IMR-90 (cell line): ENCODE data around the gene APCDD1. TPM values are rescaled to one million over a fixed set of nuclear protein-coding genes. Genes with fewer than 3 reads are reported as not detected.

ENCODE experiments used
- ATAC-seq: fragments of 200-7000 bp; cut with Tn5 transposase; 2 replicates; pipeline ENCODE4 v1.9.1; 2020; ENCODE audit warnings: low read depth, mild to moderate bottlenecking, moderate library complexity
- BruUV-seq: library from RNA; stranded (reverse); fragments of 400-500 nt; replicated peaks from 2 replicates; lab custom pipeline; 2021; lab: Mats Ljungman, UMichigan
- CTCF ChIA-PET: fragments of 300-600 bp; formaldehyde crosslinking; extraction: SDS; loops from one replicate; lab custom pipeline; 2021; ENCODE audit warnings: antibody characterized with exemption; lab: Yijun Ruan, JAX
- POLR2A ChIA-PET: fragments of 300-600 bp; sonication (Branson Sonifier 250); formaldehyde crosslinking; loops from one replicate; lab custom pipeline; 2022; ENCODE audit warnings: antibody characterized with exemption; ENCODE audit not compliant: unreplicated experiment; lab: Charles Lee
- DNase-seq: peaks from one replicate; pipeline ENCODE4 v3.0.0; 2013
- H2AFZ ChIP-seq: replicated peaks from 2 replicates; pipeline ENCODE3; 2013; ENCODE audit warnings: low read length, mild to moderate bottlenecking; ENCODE audit not compliant: poor library complexity
- H2AK5ac ChIP-seq: 2 replicates; pipeline ENCODE4 v1.6.1; 2013; ENCODE audit warnings: low read depth, low read length, inconsistent platforms
- H2AK9ac ChIP-seq: replicated peaks from 2 replicates; pipeline ENCODE3; 2013; ENCODE audit warnings: mild to moderate bottlenecking, low read depth, low read length, moderate library complexity; ENCODE audit not compliant: poor library complexity
- H2BK120ac ChIP-seq: 2 replicates; pipeline ENCODE4 v1.6.1; 2013; ENCODE audit warnings: low read depth, low read length, inconsistent platforms
- H2BK15ac ChIP-seq: 3 replicates; pipeline ENCODE4 v1.6.1; 2013; ENCODE audit warnings: low read depth, low read length, inconsistent platforms
- H2BK20ac ChIP-seq: 2 replicates; pipeline ENCODE4 v1.6.1; 2013; ENCODE audit warnings: low read depth, mild to moderate bottlenecking, inconsistent platforms, low read length, moderate library complexity
- H2BK5ac ChIP-seq: 2 replicates; pipeline ENCODE4 v1.6.1; 2013; ENCODE audit warnings: mild to moderate bottlenecking, low read depth, low read length, inconsistent platforms; ENCODE audit not compliant: poor library complexity, severe bottlenecking
- H3K14ac ChIP-seq: replicated peaks from 2 replicates; pipeline ENCODE4 v1.6.1; 2013; ENCODE audit warnings: low read depth, low read length, inconsistent platforms
- H3K18ac ChIP-seq: 2 replicates; pipeline ENCODE4 v1.6.1; 2013; ENCODE audit warnings: low read depth, low read length, control low read depth
- H3K23ac ChIP-seq: 2 replicates; pipeline ENCODE4 v1.6.1; 2013; ENCODE audit warnings: low read depth, low read length, inconsistent platforms
- H3K27ac ChIP-seq: 2 replicates; pipeline ENCODE4 v1.5.1; 2013; ENCODE audit warnings: mild to moderate bottlenecking, control low read depth, low read length; ENCODE audit not compliant: insufficient read depth
- H3K27me3 ChIP-seq: 2 replicates; pipeline ENCODE4 v1.6.1; 2013; ENCODE audit warnings: low read length; ENCODE audit not compliant: control insufficient read depth, insufficient read depth
- H3K36me3 ChIP-seq: 2 replicates; pipeline ENCODE4 v1.6.1; 2013; ENCODE audit warnings: low read length, mixed read lengths; ENCODE audit not compliant: control insufficient read depth, insufficient read depth
- H3K4ac ChIP-seq: 2 replicates; pipeline ENCODE4 v1.6.1; 2013; ENCODE audit warnings: low read depth, low read length, inconsistent platforms
- H3K4me1 ChIP-seq: 2 replicates; pipeline ENCODE4 v1.6.1; 2013; ENCODE audit warnings: low read length, mixed read lengths; ENCODE audit not compliant: control insufficient read depth, insufficient read depth
- H3K4me2 ChIP-seq: 2 replicates; pipeline ENCODE4 v1.6.1; 2013; ENCODE audit warnings: low read depth, mild to moderate bottlenecking, control low read depth, low read length, moderate library complexity
- H3K4me3 ChIP-seq: 2 replicates; pipeline ENCODE4 v1.5.1; 2013; ENCODE audit warnings: low read depth, mild to moderate bottlenecking, control low read depth, low read length, moderate library complexity; ENCODE audit not compliant: insufficient read depth
- H3K56ac ChIP-seq: 2 replicates; pipeline ENCODE4 v1.6.1; 2013; ENCODE audit warnings: low read length, inconsistent platforms; ENCODE audit not compliant: insufficient read depth; ENCODE audit errors: extremely low read depth
- H3K79me1 ChIP-seq, 2 experiments: 2 replicates each; pipeline ENCODE4 v1.6.1; 2013; ENCODE audit warnings: low read length in 2 of 2, inconsistent platforms in 1 of 2, low read depth in 1 of 2
- H3K9ac ChIP-seq: 2 replicates; pipeline ENCODE4 v1.6.1; 2013; ENCODE audit warnings: low read depth, low read length, control low read depth
- H3K9me1 ChIP-seq: 2 replicates; pipeline ENCODE4 v1.6.1; 2013; ENCODE audit warnings: low read length, inconsistent platforms; ENCODE audit not compliant: insufficient read depth
- H3K9me3 ChIP-seq: 2 replicates; pipeline ENCODE4 v1.6.1; 2013; ENCODE audit warnings: low read length; ENCODE audit not compliant: control insufficient read depth, insufficient read depth
- H4K20me1 ChIP-seq: 2 replicates; pipeline ENCODE4 v1.6.1; 2013; ENCODE audit warnings: low read length, inconsistent platforms; ENCODE audit not compliant: insufficient read depth
- H4K5ac ChIP-seq: 2 replicates; pipeline ENCODE4 v1.6.1; 2013; ENCODE audit warnings: mild to moderate bottlenecking, low read depth, low read length, control low read depth
- H4K8ac ChIP-seq, 2 experiments: 2 replicates each; pipeline ENCODE4 v1.6.1; 2013; ENCODE audit warnings: low read depth in 2 of 2, low read length in 2 of 2, control low read depth in 1 of 2, inconsistent platforms in 1 of 2
- H4K91ac ChIP-seq: 2 replicates; pipeline ENCODE4 v1.6.1; 2013; ENCODE audit warnings: low read depth, low read length, inconsistent platforms; ENCODE audit not compliant: insufficient read depth
- CEBPB ChIP-seq: IDR thresholded peaks from 2 replicates; pipeline ENCODE4 v1.6.1; 2012; ENCODE audit warnings: low read depth, low read length, improper control_type of control experiment
- FOS ChIP-seq: fragments of 150-350 bp; IDR thresholded peaks from 2 replicates; pipeline ENCODE4 v1.6.1; 2016; ENCODE audit warnings: low read depth, low read length
- MAFK ChIP-seq: IDR thresholded peaks from 2 replicates; pipeline ENCODE4 v1.6.1; 2012; ENCODE audit warnings: low read depth, low read length, improper control_type of control experiment
- MAZ ChIP-seq: IDR thresholded peaks from 2 replicates; pipeline ENCODE4 v1.6.1; 2012; ENCODE audit warnings: low read depth, mild to moderate bottlenecking, low read length, improper control_type of control experiment, moderate library complexity, borderline replicate concordance
- MXI1 ChIP-seq: IDR thresholded peaks from 2 replicates; pipeline ENCODE4 v1.6.1; 2012; ENCODE audit warnings: low read depth, mild to moderate bottlenecking, low read length, moderate library complexity, borderline replicate concordance
- NFE2L2 ChIP-seq: fragments of 150-350 bp; IDR thresholded peaks from 2 replicates; pipeline ENCODE4 v1.6.1; 2016; ENCODE audit warnings: low read depth, mild to moderate bottlenecking, low read length
- RAD21 ChIP-seq: IDR thresholded peaks from 2 replicates; pipeline ENCODE4 v1.6.1; 2012; ENCODE audit warnings: low read length, improper control_type of control experiment
- RCOR1 ChIP-seq: IDR thresholded peaks from 2 replicates; pipeline ENCODE4 v1.6.1; 2012; ENCODE audit warnings: mild to moderate bottlenecking, low read length, improper control_type of control experiment; ENCODE audit not compliant: insufficient replicate concordance
- RFX5 ChIP-seq: IDR thresholded peaks from 2 replicates; pipeline ENCODE4 v1.8.0; 2012; ENCODE audit warnings: low read depth, mild to moderate bottlenecking, low read length, moderate library complexity
- dilution Hi-C: fragments of 300-500 bp; cut with HindIII; formaldehyde crosslinking; loops from one replicate; pipeline ENCODE4 v1.14.3; 2018; ENCODE audit warnings: low sequenced_read_pairs; ENCODE audit not compliant: unreplicated experiment
- in situ Hi-C: fragments of 300-500 bp; cut with MboI; formaldehyde crosslinking; loops from 3 replicates; pipeline ENCODE4 v1.14.3; 2019; ENCODE audit warnings: low sequenced_read_pairs, inconsistent platforms, mixed read lengths
- intact Hi-C: fragments of 100-400 bp; cut with micrococcal nuclease; formaldehyde crosslinking; loops from 2 replicates; pipeline ENCODE4 v1.10.0; 2022
- polyA plus RNA-seq, 3 experiments: library from polyadenylated mRNA; depleted of rRNA; stranded (reverse); fragments of >200 nt; gene quantifications; 2 replicates each; pipeline ENCODE4 v1.2.3, GENCODE V29; 2012; ENCODE audit warnings: low replicate concordance in 1 of 3
- total RNA-seq: library from RNA; depleted of rRNA; stranded (reverse); fragments of >200 nt; gene quantifications from 2 replicates; pipeline ENCODE4 v1.2.3, GENCODE V29; 2012
- TF ChIP-seq, protein P1 (sequence below): fragments of 150-350 bp; IDR thresholded peaks from 2 replicates; pipeline ENCODE4 v1.6.1; 2016; ENCODE audit warnings: low read depth, mild to moderate bottlenecking, low read length, moderate library complexity, borderline replicate concordance
- TF ChIP-seq, protein P2 (sequence below): fragments of 150-350 bp; IDR thresholded peaks from 2 replicates; pipeline ENCODE4 v1.6.1; 2017; ENCODE audit warnings: mild to moderate bottlenecking, antibody characterized with exemption, low read length, low read depth

The APCDD1 gene
- total and polyA plus RNA-seq, 2 of the 4 experiments (the other 2 are of a cell fraction), result 1.1 to 2.2 TPM

- H3K4me2 ChIP-seq, result no peak overlapping the region
- H2BK120ac ChIP-seq, result no peak overlapping the region
- no peak overlapping the region for H3K14ac ChIP-seq
- H2BK20ac ChIP-seq, result no peak overlapping the region
- ChIA-PET CTCF (no interaction called here), POLR2A (no interaction called here)
- no peak overlapping the region for H2AK9ac ChIP-seq
- no peak overlapping the region for H2BK15ac ChIP-seq
- no peak overlapping the region for H3K4ac ChIP-seq
- no peak overlapping the region for H2AFZ ChIP-seq
- BruUV-seq, result no TSS peak
- H2AK5ac ChIP-seq, result 0 out of 2 replicates have a peak overlapping the region, but pooled peaks have one; percentile 8
- no peak overlapping the region for H4K91ac ChIP-seq
- no peak for TF ChIP-seq MAFK
- TF ChIP-seq, protein P1, sequence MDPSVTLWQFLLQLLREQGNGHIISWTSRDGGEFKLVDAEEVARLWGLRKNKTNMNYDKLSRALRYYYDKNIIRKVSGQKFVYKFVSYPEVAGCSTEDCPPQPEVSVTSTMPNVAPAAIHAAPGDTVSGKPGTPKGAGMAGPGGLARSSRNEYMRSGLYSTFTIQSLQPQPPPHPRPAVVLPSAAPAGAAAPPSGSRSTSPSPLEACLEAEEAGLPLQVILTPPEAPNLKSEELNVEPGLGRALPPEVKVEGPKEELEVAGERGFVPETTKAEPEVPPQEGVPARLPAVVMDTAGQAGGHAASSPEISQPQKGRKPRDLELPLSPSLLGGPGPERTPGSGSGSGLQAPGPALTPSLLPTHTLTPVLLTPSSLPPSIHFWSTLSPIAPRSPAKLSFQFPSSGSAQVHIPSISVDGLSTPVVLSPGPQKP, result no peak
- TF ChIP-seq MXI1, result no peak
- no peak for TF ChIP-seq RFX5
- no peak for TF ChIP-seq MAZ
- no peak for TF ChIP-seq FOS
- TF ChIP-seq NFE2L2, result no peak
- TF ChIP-seq, protein P2, sequence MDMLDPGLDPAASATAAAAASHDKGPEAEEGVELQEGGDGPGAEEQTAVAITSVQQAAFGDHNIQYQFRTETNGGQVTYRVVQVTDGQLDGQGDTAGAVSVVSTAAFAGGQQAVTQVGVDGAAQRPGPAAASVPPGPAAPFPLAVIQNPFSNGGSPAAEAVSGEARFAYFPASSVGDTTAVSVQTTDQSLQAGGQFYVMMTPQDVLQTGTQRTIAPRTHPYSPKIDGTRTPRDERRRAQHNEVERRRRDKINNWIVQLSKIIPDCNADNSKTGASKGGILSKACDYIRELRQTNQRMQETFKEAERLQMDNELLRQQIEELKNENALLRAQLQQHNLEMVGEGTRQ, result no peak
- no peak for TF ChIP-seq CEBPB
- TF ChIP-seq RAD21, result no peak
- TF ChIP-seq RCOR1, result no peak
- dilution Hi-C loops, result no loop called here
- no peak overlapping the region for H4K5ac ChIP-seq
- no peak overlapping the region for H4K8ac ChIP-seq
- intact Hi-C loops, result no loop called here
- H3K36me3 ChIP-seq, result no peaks in the 10 kb centered on the region
- no peak overlapping the region for H3K4me3 ChIP-seq
- no peak for DNase-seq
- H3K4me1 ChIP-seq, result peaks cover 13% of the 10 kb centered on the region
- no peak overlapping the region for H3K56ac ChIP-seq
- no peak overlapping the region for H3K23ac ChIP-seq
- peaks cover 4% of the 10 kb centered on the region for H3K27me3 ChIP-seq
- H3K9me1 ChIP-seq, result peaks cover under 1% of the 10 kb centered on the region; the same call in 1 of the 2 replicates
- no peak overlapping the region for H3K27ac ChIP-seq
- H3K79me1 ChIP-seq, result no peaks in the 10 kb centered on the region
- H3K9me3 ChIP-seq, result peaks cover 4% of the 10 kb centered on the region; the same call in 1 of the 2 replicates
- peak; percentile 21; the same call in 1 of the 2 replicates for ATAC-seq
- H3K18ac ChIP-seq, result no peak overlapping the region
- in situ Hi-C loops, result no loop called here
- H4K20me1 ChIP-seq, result 0 out of 2 replicates have a peak, but pooled peaks cover 6% of the 10 kb centered on the region
- H2BK5ac ChIP-seq, result no peak overlapping the region
- no peak overlapping the region for H3K9ac ChIP-seq
These were observed 36.8 kb upstream of the APCDD1 start for GRCh38 chr18:10417664-10418063.
